Mucosa of descending colon (tissue), 3 donors: ENCODE results near the gene HS1BP3. TPM values are rescaled to one million over a fixed set of nuclear protein-coding genes. Genes with fewer than 3 reads are reported as not detected.
A peak's percentile ranks its signal among the peaks of the same experiment; 100 is the strongest.

Source experiments
- ATAC-seq: fragments of 200-7000 bp; cut with Tn5 transposase; one replicate; pipeline ENCODE4 v1.9.1; 2020; ENCODE audit warnings: mild to moderate bottlenecking, moderate library complexity
- DNase-seq, 3 donors: peaks; one replicate each; pipeline ENCODE4 v3.0.0-alpha.2; 2020
- H3K36me3 ChIP-seq: fragments of 200-600 bp; one replicate; pipeline ENCODE4 v1.8.0; 2021; ENCODE audit warnings: low read depth, mild to moderate bottlenecking
- H3K4me1 ChIP-seq: fragments of 200-600 bp; one replicate; pipeline ENCODE4 v1.8.0; 2021; ENCODE audit warnings: low read depth, mild to moderate bottlenecking
- H3K4me3 ChIP-seq: fragments of 200-600 bp; one replicate; pipeline ENCODE4 v1.8.0; 2021; ENCODE audit warnings: mild to moderate bottlenecking
- H3K9me3 ChIP-seq: fragments of 200-600 bp; one replicate; pipeline ENCODE4 v1.8.0; 2021; ENCODE audit warnings: mild to moderate bottlenecking
- CTCF ChIP-seq: fragments of 200-600 bp; IDR thresholded peaks from one replicate; pipeline ENCODE4 v1.8.0; 2022; ENCODE audit warnings: antibody characterized with exemption, mild to moderate bottlenecking
- intact Hi-C, 2 donors: fragments of 100-400 bp; cut with DNase I in 1 of 2; cut with micrococcal nuclease in 1 of 2; formaldehyde crosslinking; loops; one replicate each; pipeline versions ENCODE4 v1.11.0 to v1.11.1; 2022; cut with DNase I, micrococcal nuclease
- total RNA-seq, 3 donors: library from RNA; stranded (reverse); fragmentation: NEBNext Ultra II Directional in 2 of 3; extraction: Animal tissue kit (Norgen Biotek cat#: 25700) in 2 of 3; gene quantifications; one replicate each; pipeline versions ENCODE4 v1.2.1 to v1.2.4, GENCODE V29; 2021 to 2023
- donor health status: DM: no; HTN: no; CAD: no; lungs with moderate emphysema.
- donor health status: DM: no; HTN: no; CAD: no.
- donor health status: DM: no; HTN: yes; CAD: no.

The HS1BP3 gene
- total RNA-seq, 3 donors from 2014 or later = 28.8 to 47.0 (median 29.7) TPM

DNA sequence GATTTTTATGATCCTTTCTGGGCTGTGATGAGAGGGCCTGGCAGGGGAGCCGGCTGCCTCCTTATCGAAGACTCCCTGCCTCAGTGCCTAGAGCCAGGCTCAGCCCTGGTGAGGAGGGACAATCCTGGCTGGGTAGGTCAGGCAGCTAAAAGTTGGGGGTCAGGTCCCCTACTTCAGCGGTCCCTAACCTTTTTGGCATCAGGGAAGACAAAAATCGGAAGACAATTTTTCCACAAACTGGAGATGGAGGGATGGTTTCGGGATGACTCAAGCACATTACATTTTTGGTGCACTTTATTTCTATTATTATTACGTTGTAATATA, 53.1 kb downstream of the HS1BP3 start:
- TF ChIP-seq CTCF = no peak
- Histone ChIP-seq H3K9me3 (no peaks in the 10 kb centered on the region), H3K4me3 (no peak overlapping the region), H3K36me3 (no peaks in the 10 kb centered on the region), H3K4me1 (no peaks in the 10 kb centered on the region)
- intact Hi-C loops = no loop called here
- no peak for ATAC-seq
- no peak for DNase-seq

DNA sequence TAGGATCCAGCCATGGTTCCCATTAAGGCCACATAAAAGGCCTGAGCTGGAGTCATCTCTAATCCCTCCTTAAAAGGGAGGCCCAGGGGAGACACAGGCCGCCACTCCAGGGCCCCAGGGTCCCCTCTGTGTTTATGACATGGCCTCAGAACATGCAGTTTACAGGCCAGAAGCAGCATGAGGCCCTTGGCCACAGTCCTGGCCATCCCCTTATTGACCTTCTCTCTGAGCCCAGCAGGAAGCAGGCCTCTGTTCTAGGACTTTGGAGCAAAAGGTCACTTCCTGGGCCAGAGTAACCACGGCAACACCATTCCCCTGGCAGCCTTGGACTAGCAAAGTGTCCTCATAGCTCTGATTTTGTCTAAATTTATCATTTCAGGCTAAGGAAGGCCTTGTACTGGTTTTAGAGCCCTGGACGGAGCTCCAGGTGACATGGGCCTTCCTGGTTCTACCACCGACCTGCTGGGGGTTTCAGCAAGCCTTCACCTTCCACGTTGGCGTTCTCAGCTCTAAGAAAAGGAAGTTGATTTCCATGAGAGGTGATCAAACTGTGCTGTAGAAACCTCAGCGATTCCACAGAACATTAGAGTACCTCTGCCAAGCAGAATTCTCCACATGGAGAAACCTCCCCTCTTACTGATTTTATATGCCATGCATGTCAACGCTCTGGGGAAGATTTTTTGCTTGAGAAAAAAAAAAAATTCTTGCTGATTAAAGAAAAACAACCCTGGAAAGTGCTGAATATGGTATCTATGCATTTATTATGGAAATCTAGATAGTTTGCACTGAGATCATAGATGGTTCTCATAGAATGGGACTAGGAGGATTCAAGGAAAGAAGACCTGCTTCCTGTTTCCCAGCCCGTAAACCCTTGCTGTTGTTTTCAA, 53.7 kb downstream of the HS1BP3 start:
- H3K9me3 ChIP-seq = no peaks in the 10 kb centered on the region
- H3K36me3 ChIP-seq = no peaks in the 10 kb centered on the region
- no peak overlapping the region for H3K4me3 ChIP-seq
- no peak for TF ChIP-seq CTCF
- no peaks in the 10 kb centered on the region for H3K4me1 ChIP-seq
- DNase-seq = peak in 1 of 3 donors; percentile 34
- ATAC-seq = peak; percentile 64
- intact Hi-C loops = no loop called here

DNA sequence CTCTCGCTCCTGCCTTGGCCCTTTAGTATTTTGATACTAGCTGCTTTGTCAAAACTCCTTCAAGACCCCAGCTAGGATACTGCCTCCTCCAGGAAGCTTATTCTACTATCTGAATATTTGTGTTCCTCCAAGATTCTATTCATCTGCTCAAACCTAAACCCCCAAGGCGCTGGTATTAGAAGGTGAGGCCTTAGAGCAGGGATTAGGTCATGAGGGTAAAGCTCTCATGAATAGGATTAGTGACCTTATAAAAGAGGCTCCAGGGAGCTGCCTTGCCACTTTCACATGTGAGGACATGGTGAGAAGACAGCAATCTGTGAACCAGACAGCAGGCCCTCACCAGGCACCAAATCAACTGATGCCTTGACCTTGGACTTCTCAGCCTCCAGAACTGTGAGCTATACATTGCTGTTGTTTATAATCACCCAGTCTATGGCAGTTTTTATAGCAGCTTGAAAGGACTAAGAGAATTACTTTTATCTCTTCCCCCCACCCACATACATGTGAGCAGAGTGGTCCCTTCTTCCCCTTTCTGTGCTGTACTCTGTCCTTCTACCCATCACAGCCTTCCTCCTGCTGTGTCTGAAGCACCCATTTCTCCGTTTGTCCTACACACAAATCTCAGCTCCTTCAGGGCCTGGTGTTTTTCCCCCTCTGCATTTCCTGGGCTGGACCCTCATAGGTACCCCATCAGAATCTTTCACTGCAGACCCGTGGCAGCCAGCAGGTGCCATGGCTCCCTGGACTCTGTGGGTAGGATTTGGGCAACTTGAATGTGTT, 54.5 kb downstream of the HS1BP3 start:
- intact Hi-C loops = no loop called here
- DNase-seq (no peak), ATAC-seq (no peak)
- Histone ChIP-seq H3K4me3 (no peak overlapping the region), H3K9me3 (no peaks in the 10 kb centered on the region), H3K4me1 (no peaks in the 10 kb centered on the region), H3K36me3 (no peaks in the 10 kb centered on the region)
- no peak for TF ChIP-seq CTCF

- Histone ChIP-seq H3K36me3 (no peaks in the 10 kb centered on the region), H3K4me3 (no peak overlapping the region), H3K4me1 (no peaks in the 10 kb centered on the region), H3K9me3 (no peaks in the 10 kb centered on the region)
- DNase-seq (no peak), ATAC-seq (peak; percentile 50)
- no peak for TF ChIP-seq CTCF
- intact Hi-C loops = no loop called here
Observed at GRCh38 chr2:20595439-20596192, 55.3 kb downstream of the HS1BP3 start.

DNA sequence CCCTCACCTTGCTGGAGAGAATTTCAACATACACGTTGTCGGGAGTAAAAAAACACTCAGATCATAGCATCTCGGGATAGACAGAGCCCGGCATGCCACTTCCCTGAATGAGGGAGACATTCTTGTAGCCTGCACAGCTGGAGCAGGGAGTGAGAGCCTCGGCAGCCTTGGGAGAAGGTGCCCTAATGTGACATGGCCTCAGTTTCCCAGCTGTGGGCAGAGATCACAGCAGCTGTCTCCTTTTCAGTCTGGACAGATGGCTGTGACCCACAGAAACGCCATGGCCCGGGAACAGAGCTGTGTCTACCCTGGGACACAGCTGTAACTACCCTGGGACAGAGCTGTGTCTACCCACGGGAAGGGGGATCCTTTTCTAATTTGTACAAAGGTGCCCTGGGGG, 55.9 kb downstream of the HS1BP3 start:
- H3K36me3 ChIP-seq = no peaks in the 10 kb centered on the region
- H3K4me1 ChIP-seq = no peaks in the 10 kb centered on the region
- no peaks in the 10 kb centered on the region for H3K9me3 ChIP-seq
- no peak for ATAC-seq
- intact Hi-C loops = no loop called here
- no peak for DNase-seq
- TF ChIP-seq CTCF = no peak
- no peak overlapping the region for H3K4me3 ChIP-seq
